ENCODE measurements around the gene ATP8B4.
"Not testable (repeated sequence)": the region's sequence is repeated elsewhere in the genome, so short reads cannot be mapped to it uniquely, and the experiment has no call there.

The ATP8B4 gene

GRCh38 chr15:50003786-50004334 is 115.2 kb downstream of the ATP8B4 start:
- peak; percentile 45 for DNase-seq

- no peak for DNase-seq
These were observed 127.4 kb downstream of the ATP8B4 start for GRCh38 chr15:49991587-49991986.

GRCh38 chr15:49990835-49991545 is 128.0 kb downstream of the ATP8B4 start:
- no peak for DNase-seq

GRCh38 chr15:49989498-49989897 is 129.5 kb downstream of the ATP8B4 start:
- DNase-seq = no peak

GRCh38 chr15:49988766-49989165 is 130.3 kb downstream of the ATP8B4 start:
- no peak for DNase-seq

- no peak for DNase-seq
These were observed 131.1 kb downstream of the ATP8B4 start for GRCh38 chr15:49987896-49988295.

GRCh38 chr15:49987198-49987785 is 131.7 kb downstream of the ATP8B4 start:
- no peak for DNase-seq

- no peak for DNase-seq
These were observed 132.7 kb downstream of the ATP8B4 start for GRCh38 chr15:49986326-49986725.

GRCh38 chr15:49985463-49985862 is 133.6 kb downstream of the ATP8B4 start:
- DNase-seq = no peak

GRCh38 chr15:49984436-49984835 is 134.6 kb downstream of the ATP8B4 start:
- DNase-seq = no peak

GRCh38 chr15:49982584-49982983 is 136.4 kb downstream of the ATP8B4 start:
- DNase-seq = no peak

- no peak for DNase-seq
These were observed 139.2 kb downstream of the ATP8B4 start for GRCh38 chr15:49979705-49980382.

- DNase-seq = no peak
These were observed 140.9 kb downstream of the ATP8B4 start for GRCh38 chr15:49978121-49978520.

- no peak for DNase-seq
These were observed 141.7 kb downstream of the ATP8B4 start for GRCh38 chr15:49977306-49977705.

GRCh38 chr15:49964551-49964950 is 154.5 kb downstream of the ATP8B4 start:
- no peak for DNase-seq

- no peak for DNase-seq
These were observed 155.0 kb downstream of the ATP8B4 start for GRCh38 chr15:49964061-49964460.

- not testable (repeated sequence) for DNase-seq
These were observed 155.8 kb downstream of the ATP8B4 start for GRCh38 chr15:49963033-49963772.

- no peak for DNase-seq
These were observed 156.9 kb downstream of the ATP8B4 start for GRCh38 chr15:49962044-49962602.

- DNase-seq = no peak
These were observed 165.6 kb downstream of the ATP8B4 start for GRCh38 chr15:49953421-49953820.

- no peak for DNase-seq
These were observed 172.4 kb downstream of the ATP8B4 start for GRCh38 chr15:49946681-49947080.

- no peak for DNase-seq
These were observed 184.5 kb downstream of the ATP8B4 start for GRCh38 chr15:49934487-49934886.

- DNase-seq = no peak
These were observed 191.7 kb downstream of the ATP8B4 start for GRCh38 chr15:49927189-49927861.
